ENCODE results near the gene ZSWIM4. TPM values are rescaled to one million over a fixed set of nuclear protein-coding genes. Genes with fewer than 3 reads are reported as not detected.

Gene ZSWIM4
- total and polyA plus RNA-seq, 2 of the 4 experiments (the other 2 are of a cell fraction), result 2.2 to 6.2 TPM

- 80% methylated on average over 1 of the region's 5 CpGs; no CpG with 5 or more reads in 1 of the 2 experiments for WGBS, 2 experiments (ENCODE audit: extremely low coverage in 2 of 2, insufficient read length in 1 of 2)
- no peaks in the 10 kb centered on the region for H3K79me1 ChIP-seq (ENCODE audit: low read depth in 1 of 2, low read length in 2 of 2)
- no peak overlapping the region for H2BK120ac ChIP-seq (ENCODE audit: low read depth, low read length)
- H2BK20ac ChIP-seq (ENCODE audit: low read depth, low read length), result no peak overlapping the region
- H3K9ac ChIP-seq (ENCODE audit: low read depth, low read length), result no peak overlapping the region
- no peak overlapping the region for H4K8ac ChIP-seq (ENCODE audit: low read depth in 2 of 2, low read length in 2 of 2)
- H4K91ac ChIP-seq (ENCODE audit: insufficient read depth, low read depth, low read length), result no peak overlapping the region
- no peak overlapping the region for H3K18ac ChIP-seq (ENCODE audit: low read depth, low read length)
- H3K4me1 ChIP-seq (ENCODE audit: control insufficient read depth, insufficient read depth, low read length), result peaks cover 5% of the 10 kb centered on the region
- H3K4me2 ChIP-seq (ENCODE audit: low read depth, low read length), result no peak overlapping the region
- H2AFZ ChIP-seq (replicated peaks; ENCODE audit: low read length, poor library complexity), result no peak overlapping the region
- no peak overlapping the region for H3K4ac ChIP-seq (ENCODE audit: low read depth, low read length)
- H2BK5ac ChIP-seq (ENCODE audit: low read depth, low read length, poor library complexity, severe bottlenecking), result no peak overlapping the region
- H3K36me3 ChIP-seq (ENCODE audit: control insufficient read depth, insufficient read depth, low read length), result no peaks in the 10 kb centered on the region
- no peak overlapping the region for H2AK9ac ChIP-seq (replicated peaks; ENCODE audit: low read depth, low read length, poor library complexity)
- H3K27me3 ChIP-seq (ENCODE audit: control insufficient read depth, insufficient read depth, low read length), result no peaks in the 10 kb centered on the region
- no peak overlapping the region for H3K23ac ChIP-seq (ENCODE audit: low read depth, low read length)
- no peak for TF ChIP-seq BHLHE40 (IDR thresholded peaks at IDR 0.05; ENCODE audit: low read depth, low read length)
- no peak for TF ChIP-seq SMC3 (IDR thresholded peaks at IDR 0.05; ENCODE audit: low read depth, low read length)
- TF ChIP-seq MAZ (IDR thresholded peaks at IDR 0.05; ENCODE audit: borderline replicate concordance, low read depth, low read length), result no peak
- no peak for TF ChIP-seq RFX5 (IDR thresholded peaks at IDR 0.05; ENCODE audit: low read depth, low read length)
- TF ChIP-seq ELK1 (IDR thresholded peaks at IDR 0.05; ENCODE audit: borderline replicate concordance, low read depth, low read length), result no peak
- TF ChIP-seq RAD21 (IDR thresholded peaks at IDR 0.05; ENCODE audit: low read length), result no peak
- TF ChIP-seq MXI1 (IDR thresholded peaks at IDR 0.05; ENCODE audit: borderline replicate concordance, low read depth, low read length), result no peak
- H3K14ac ChIP-seq (replicated peaks; ENCODE audit: low read depth, low read length), result no peak overlapping the region
- dilution Hi-C loops (cut with HindIII; ENCODE audit: low sequenced_read_pairs, unreplicated experiment) (no loop called here), intact Hi-C loops (cut with micrococcal nuclease) (no loop called here), in situ Hi-C loops (cut with MboI; ENCODE audit: low sequenced_read_pairs) (loop anchor here (25.0 kb wide), 1 partner anchor 461 kb away; no protein-coding TSS in a partner anchor)
- H2BK15ac ChIP-seq (ENCODE audit: low read depth, low read length), result no peak overlapping the region
- H4K5ac ChIP-seq (ENCODE audit: low read depth, low read length), result no peak overlapping the region
- H3K9me3 ChIP-seq (ENCODE audit: control insufficient read depth, insufficient read depth, low read length), result no peaks in the 10 kb centered on the region
- no peak overlapping the region for H3K4me3 ChIP-seq (ENCODE audit: insufficient read depth, low read depth, low read length)
- CTCF ChIA-PET, result no interaction called here
- H4K20me1 ChIP-seq (ENCODE audit: insufficient read depth, low read length), result no peaks in the 10 kb centered on the region
- ATAC-seq (ENCODE audit: low read depth) (no peak), DNase-seq (no peak)
- H3K56ac ChIP-seq (ENCODE audit: extremely low read depth, insufficient read depth, low read length), result no peak overlapping the region
- no peak overlapping the region for H3K27ac ChIP-seq (ENCODE audit: insufficient read depth, low read length)
- POLR2A ChIA-PET (ENCODE audit: unreplicated experiment), result interaction anchor here (0.7 kb wide), 1 partner anchor 236 kb away, joined by 3 read pairs; no protein-coding TSS in a partner anchor
- no TSS peak for BruUV-seq (replicated peaks)
- H3K9me1 ChIP-seq (ENCODE audit: insufficient read depth, low read length), result peaks cover 10% of the 10 kb centered on the region; the same call in 1 of the 2 replicates
- H2AK5ac ChIP-seq (ENCODE audit: low read depth, low read length), result no peak overlapping the region
Measured at GRCh38 chr19:13875824-13876223, 80.6 kb downstream of the ZSWIM4 start.
